GM23338 (cell line): ENCODE results near the gene GGPS1. TPM values are rescaled to one million over a fixed set of nuclear protein-coding genes. Genes with fewer than 3 reads are reported as not detected.
"Not testable (repeated sequence)": the region's sequence is repeated elsewhere in the genome, so short reads cannot be mapped to it uniquely, and the experiment has no call there.

Experiments
- ATAC-seq: fragments of 200-7000 bp; cut with Tn5 transposase; 3 replicates; pipeline ENCODE4 v1.9.1; 2020
- DNase-seq: peaks from one replicate; pipeline ENCODE4 v3.0.0-alpha.2; 2015; ENCODE audit warnings: low spot score
- H2AFZ ChIP-seq: fragments of 200-600 bp; sonication (generic); 2 replicates; pipeline ENCODE4 v1.8.0; 2016; ENCODE audit warnings: antibody characterized with exemption, mild to moderate bottlenecking, moderate library complexity
- H3F3A ChIP-seq: fragments of 200-600 bp; sonication (generic); replicated peaks from 2 replicates; pipeline ENCODE4 v1.8.0; 2017; ENCODE audit warnings: antibody characterized with exemption, mixed run types, low read depth
- H3K27ac ChIP-seq: fragments of 200-600 bp; sonication (generic); 2 replicates; pipeline ENCODE4 v1.6.1; 2016; ENCODE audit warnings: low read depth
- H3K27me3 ChIP-seq: fragments of 200-600 bp; sonication (generic); 2 replicates; pipeline ENCODE4 v1.8.0; 2016; ENCODE audit warnings: mild to moderate bottlenecking, mixed run types, moderate library complexity; ENCODE audit not compliant: insufficient read depth
- H3K36me3 ChIP-seq: fragments of 200-600 bp; sonication (generic); 2 replicates; pipeline ENCODE4 v1.8.0; 2016; ENCODE audit warnings: mild to moderate bottlenecking; ENCODE audit not compliant: insufficient read depth
- H3K4me1 ChIP-seq: fragments of 200-600 bp; sonication (generic); 2 replicates; pipeline ENCODE4 v1.8.0; 2016; ENCODE audit warnings: mild to moderate bottlenecking, moderate library complexity; ENCODE audit not compliant: insufficient read depth
- H3K4me2 ChIP-seq: fragments of 200-600 bp; sonication (generic); 2 replicates; pipeline ENCODE4 v1.7.1; 2017; ENCODE audit warnings: mixed run types
- H3K4me3 ChIP-seq: fragments of 200-600 bp; sonication (generic); 2 replicates; pipeline ENCODE4 v1.6.1; 2016; ENCODE audit warnings: mixed run types
- H3K79me2 ChIP-seq: fragments of 200-600 bp; sonication (generic); replicated peaks from 2 replicates; pipeline ENCODE4 v1.8.0; 2017; ENCODE audit warnings: mild to moderate bottlenecking; ENCODE audit not compliant: insufficient read depth
- H3K9me2 ChIP-seq: fragments of 200-600 bp; sonication (generic); 2 replicates; pipeline ENCODE4 v1.8.0; 2017; ENCODE audit not compliant: insufficient read depth
- H4K20me1 ChIP-seq: fragments of 200-600 bp; sonication (generic); replicated peaks from 2 replicates; pipeline ENCODE4 v1.8.0; 2017; ENCODE audit warnings: mild to moderate bottlenecking; ENCODE audit not compliant: insufficient read depth
- H3K27ac Mint-ChIP-seq: 2 replicates; pipeline ENCODE4 v1.8.0; 2020; ENCODE audit warnings: inconsistent platforms, mild to moderate bottlenecking, moderate library complexity, mixed read lengths
- H3K27me3 Mint-ChIP-seq: 3 replicates; pipeline ENCODE4 v1.8.0; 2022; ENCODE audit warnings: low read depth, mild to moderate bottlenecking, moderate library complexity, mixed read lengths, inconsistent platforms; ENCODE audit not compliant: insufficient read depth, poor library complexity
- H3K36me3 Mint-ChIP-seq: 3 replicates; pipeline ENCODE4 v1.8.0; 2021; ENCODE audit warnings: low read depth, mild to moderate bottlenecking, inconsistent platforms, moderate library complexity, mixed read lengths
- H3K4me1 Mint-ChIP-seq: 3 replicates; pipeline ENCODE4 v1.8.0; 2020; ENCODE audit warnings: mild to moderate bottlenecking, inconsistent platforms, mixed read lengths
- H3K4me3 Mint-ChIP-seq: 3 replicates; pipeline ENCODE4 v1.8.0; 2021; ENCODE audit warnings: moderate library complexity, mild to moderate bottlenecking, inconsistent platforms, mixed read lengths
- H3K9me3 Mint-ChIP-seq: 3 replicates; pipeline ENCODE4 v1.8.0; 2020; ENCODE audit warnings: moderate library complexity, mild to moderate bottlenecking, inconsistent platforms, mixed read lengths
- CTCF ChIP-seq, 2 experiments: fragments of 200-600 bp in 1 of 2; sonication (generic) in 1 of 2; conservative IDR thresholded peaks; 2 replicates each; pipeline versions ENCODE4 v1.5.1 to v1.6.1; 2016 to 2017; ENCODE audit warnings: antibody characterized with exemption in 2 of 2, low read depth in 2 of 2, mild to moderate bottlenecking in 2 of 2, moderate library complexity in 1 of 2
- ETS1 ChIP-seq: IDR thresholded peaks from 2 replicates; pipeline ENCODE4 v1.6.1; 2016; ENCODE audit warnings: antibody characterized with exemption
- EZH2 ChIP-seq: fragments of 200-600 bp; sonication (generic); IDR thresholded peaks from one replicate; pipeline ENCODE4 v1.8.0; 2017; ENCODE audit warnings: antibody characterized with exemption, mild to moderate bottlenecking, low read depth; ENCODE audit not compliant: unreplicated experiment
- EZH2phosphoT487 ChIP-seq: fragments of 200-600 bp; sonication (generic); IDR thresholded peaks from one replicate; pipeline ENCODE4 v1.8.1; 2018; ENCODE audit warnings: antibody characterized with exemption; ENCODE audit not compliant: unreplicated experiment
- POLR2AphosphoS5 ChIP-seq: IDR thresholded peaks from 2 replicates; pipeline ENCODE4 v1.6.1; 2016; ENCODE audit warnings: antibody characterized with exemption, low read depth
- STAT1 ChIP-seq: IDR thresholded peaks from one replicate; pipeline ENCODE4 v1.6.1; 2016; ENCODE audit warnings: antibody characterized with exemption; ENCODE audit not compliant: unreplicated experiment
- ZNF114 ChIP-seq: fragments of 250-450 bp; sonication (Bioruptor Pico); IDR thresholded peaks from 2 replicates; pipeline ENCODE4 v1.5.0; 2020; ENCODE audit warnings: mild to moderate bottlenecking, moderate library complexity
- ZNF331 ChIP-seq: fragments of 250-450 bp; sonication (Bioruptor Pico); IDR thresholded peaks from 2 replicates; pipeline ENCODE4 v1.5.0; 2020; ENCODE audit warnings: low read depth, mild to moderate bottlenecking, moderate library complexity
- ZNF462 ChIP-seq: fragments of 250-450 bp; sonication (Bioruptor Pico); IDR thresholded peaks from 2 replicates; pipeline ENCODE4 v1.5.0; 2020; ENCODE audit warnings: mild to moderate bottlenecking, moderate library complexity
- polyA plus RNA-seq: library from polyadenylated mRNA; unstranded; fragments of >200 nt; fragmentation: Nextera tagmentation; extraction: Ambion mirVana; gene quantifications from 2 replicates; pipeline ENCODE4 v1.2.1, GENCODE V29; 2016
- total RNA-seq: library from RNA; depleted of rRNA; stranded (reverse); fragments of >200 nt; shearing (Covaris generic); gene quantifications from 2 replicates; pipeline ENCODE4 v1.2.3, GENCODE V29; 2014

The GGPS1 gene
- total and polyA plus RNA-seq, 2 experiments from 2014 or later = 33.9 to 56.8 TPM

- no peak for ATAC-seq
- H3K4me1 Mint-ChIP-seq = peaks cover 5% of the 10 kb centered on the region; the same call in 2 of the 3 replicates
- Histone ChIP-seq H3K4me2 (no peak overlapping the region), H3K4me1 (no peaks in the 10 kb centered on the region), H3K27me3 (no peaks in the 10 kb centered on the region), H3K4me3 (no peak overlapping the region), H3K36me3 (no peaks in the 10 kb centered on the region), H3K27ac (peak overlapping the region; percentile 61; the same call in 1 of the 2 replicates), H4K20me1 (peaks cover 43% of the 10 kb centered on the region), H3K79me2 (peaks cover 94% of the 10 kb centered on the region), H3K9me2 (no peaks in the 10 kb centered on the region), H2AFZ (no peak overlapping the region), H3F3A (0 out of 2 replicates have a peak, but pooled peaks cover 10% of the 10 kb centered on the region)
- no peak overlapping the region for H3K4me3 Mint-ChIP-seq
- no peak for DNase-seq
- H3K27ac Mint-ChIP-seq = 0 out of 2 replicates have a peak overlapping the region, but pooled peaks have one; percentile 27
- TF ChIP-seq STAT1 (no peak), EZH2phosphoT487 (no peak), CTCF (conservative IDR thresholded peaks at IDR 0.05; ENCODE audit: low read depth in 2 of 2) (no peak), ZNF114 (CRISPR knock-in tag) (no peak), POLR2AphosphoS5 (no peak), ZNF462 (CRISPR knock-in tag) (no peak), ETS1 (no peak), EZH2 (no peak), ZNF331 (CRISPR knock-in tag) (no peak)
- H3K9me3 Mint-ChIP-seq = peaks cover 14% of the 10 kb centered on the region; the same call in 2 of the 3 replicates
- H3K27me3 Mint-ChIP-seq = peaks cover 2% of the 10 kb centered on the region
- H3K36me3 Mint-ChIP-seq = peaks cover 51% of the 10 kb centered on the region
Measured at GRCh38 chr1:235307158-235308124, 20.9 kb upstream of the GGPS1 start.

GRCh38 chr1:235309206-235309605 lies 19.2 kb upstream of the GGPS1 start:
- not testable (repeated sequence) for H3K4me3 Mint-ChIP-seq, DNase-seq, H3K4me3 ChIP-seq, H3K27me3 ChIP-seq, H3K27ac ChIP-seq, H3K4me2 ChIP-seq, H3K9me2 ChIP-seq, H3K36me3 ChIP-seq, H3K27me3 Mint-ChIP-seq, ATAC-seq, H2AFZ ChIP-seq, H3K27ac Mint-ChIP-seq, H3K4me1 Mint-ChIP-seq, H3K4me1 ChIP-seq
- Histone ChIP-seq H3F3A (0 out of 2 replicates have a peak, but pooled peaks cover 10% of the 10 kb centered on the region), H4K20me1 (peaks cover 43% of the 10 kb centered on the region), H3K79me2 (peaks cover 94% of the 10 kb centered on the region)
- Mint-ChIP-seq H3K9me3 (peaks cover 14% of the 10 kb centered on the region; the same call in 2 of the 3 replicates), H3K36me3 (peaks cover 47% of the 10 kb centered on the region)
